Superior temporal gyrus (tissue), 1 donor: ENCODE results near the gene AGPAT1.
A peak's percentile ranks its signal among the peaks of the same experiment; 100 is the strongest.
"Not testable (repeated sequence)": the region's sequence is repeated elsewhere in the genome, so short reads cannot be mapped to it uniquely, and the experiment has no call there.

Experiments used
- DNase-seq: peaks from one replicate; pipeline ENCODE4 v3.0.0-alpha.2; 2016; ENCODE audit errors: extremely low spot score

Gene AGPAT1

GRCh38 chr6:32186151-32186840 is 10.4 kb upstream of the AGPAT1 start:
- not testable (repeated sequence) for DNase-seq

- not testable (repeated sequence) for DNase-seq
These were observed 9.8 kb upstream of the AGPAT1 start for GRCh38 chr6:32185681-32186131.

GRCh38 chr6:32184084-32184640 is 8.3 kb upstream of the AGPAT1 start, which contains the start of gene AGER:
AGER (minus strand) TSS chr6:32184253; CDS start chr6:32184222, 31 bp downstream.
- no peak for DNase-seq

- DNase-seq, result no peak
These were observed 7.7 kb upstream of the AGPAT1 start for GRCh38 chr6:32183483-32184083.

- no peak for DNase-seq
These were observed 7.1 kb upstream of the AGPAT1 start for GRCh38 chr6:32183030-32183429.

GRCh38 chr6:32182555-32182981 is 6.7 kb upstream of the AGPAT1 start:
- DNase-seq, result no peak

GRCh38 chr6:32181915-32182529 is 6.1 kb upstream of the AGPAT1 start:
- no peak for DNase-seq

- no peak for DNase-seq
These were observed 5.3 kb upstream of the AGPAT1 start for GRCh38 chr6:32181148-32181702.

- no peak for DNase-seq
These were observed 4.0 kb upstream of the AGPAT1 start for GRCh38 chr6:32179766-32180405.

GRCh38 chr6:32178547-32179440 is 2.9 kb upstream of the AGPAT1 start:
- no peak for DNase-seq

- peak; percentile 100 for DNase-seq
These were observed 2.1 kb upstream of the AGPAT1 start, which contains the start of gene RNF5 for GRCh38 chr6:32177788-32178546. RNF5 (plus strand) TSS chr6:32178405; CDS start chr6:32178512, 107 bp downstream.

GRCh38 chr6:32177183-32177787 is 1.4 kb upstream of the AGPAT1 start:
- no peak for DNase-seq

GRCh38 chr6:32176476-32177182 is 745 bp upstream of the AGPAT1 start:
- peak; percentile 55 for DNase-seq

- no peak for DNase-seq
These were observed 568 bp downstream of the AGPAT1 start for GRCh38 chr6:32175322-32175710.

- no peak for DNase-seq
These were observed 1.5 kb downstream of the AGPAT1 start for GRCh38 chr6:32174416-32174815.

GRCh38 chr6:32173051-32173727 is 2.7 kb downstream of the AGPAT1 start:
- no peak for DNase-seq

- DNase-seq, result no peak
These were observed 4.7 kb downstream of the AGPAT1 start for GRCh38 chr6:32171234-32171633.

- no peak for DNase-seq
These were observed 5.6 kb downstream of the AGPAT1 start for GRCh38 chr6:32170294-32170693.
